HG03196 (cell line): ENCODE results near the gene YY1.

Experiments
- ATAC-seq: cut with Tn5 transposase; IDR thresholded peaks from one replicate; pipeline ENCODE4 v1.9.1; 2021; ENCODE audit not compliant: unreplicated experiment

YY1 gene

GRCh38 chr14:100332071-100332639 lies 93.2 kb downstream of the YY1 start:
- ATAC-seq, result no peak
